Urinary bladder (tissue), 4 donors: ENCODE results near the gene COLEC12. TPM values are rescaled to one million over a fixed set of nuclear protein-coding genes. Genes with fewer than 3 reads are reported as not detected.

ENCODE experiments used
- DNase-seq: peaks from one replicate; pipeline ENCODE4 v3.0.0-alpha.2; 2015; ENCODE audit errors: extremely low spot score
- H3K27ac ChIP-seq: one replicate; pipeline ENCODE4 v1.5.1; 2013; ENCODE audit warnings: low read depth, mild to moderate bottlenecking, moderate library complexity
- H3K36me3 ChIP-seq: one replicate; pipeline ENCODE4 v1.6.1; 2013; ENCODE audit warnings: mild to moderate bottlenecking, moderate library complexity; ENCODE audit not compliant: insufficient read depth
- H3K4me1 ChIP-seq: one replicate; pipeline ENCODE4 v1.6.1; 2013; ENCODE audit warnings: mild to moderate bottlenecking, moderate library complexity; ENCODE audit not compliant: insufficient read depth
- H3K4me3 ChIP-seq: one replicate; pipeline ENCODE4 v1.5.1; 2013; ENCODE audit warnings: low read depth, low read length
- WGBS: extraction: QIAGEN DNeasy Blood & Tissue Kit; methylation state at CpG from one replicate; pipeline ENCODE4 v1.1.7; 2013; 5-methylcytosine and 5-hydroxymethylcytosine counted together
- polyA plus RNA-seq: library from polyadenylated mRNA; stranded (reverse); fragments of 200-250 nt; gene quantifications from one replicate; pipeline ENCODE4 v1.2.3, GENCODE V29; 2013
- total RNA-seq: library from RNA; depleted of rRNA; stranded (reverse); fragments of >200 nt; gene quantifications from one replicate; pipeline ENCODE4 v1.2.3, GENCODE V29; 2014
- donor health status: healthy with polysubstance abuse.
- donor health status: healthy.

COLEC12 gene
- total and polyA plus RNA-seq, 2 donors = 31.9 to 92.7 TPM

DNA sequence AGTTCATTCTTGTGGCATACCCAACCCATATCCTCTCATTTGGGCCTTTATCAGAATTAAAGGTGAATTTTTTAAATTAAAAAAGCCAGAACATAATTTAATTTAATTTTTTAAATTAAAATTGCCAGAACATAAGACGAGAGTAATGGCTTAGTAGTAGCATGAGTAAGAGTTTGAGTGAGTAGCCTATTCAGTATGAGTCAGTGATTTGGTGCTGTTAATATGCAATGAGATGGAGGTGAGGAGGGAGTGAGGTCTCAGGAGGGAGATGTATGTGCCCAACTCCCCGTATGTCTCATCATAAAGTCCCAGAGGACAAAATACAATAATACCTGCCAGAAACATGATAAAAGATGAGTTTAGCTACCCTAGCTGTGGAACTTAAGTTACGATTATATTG is 117.4 kb downstream of the COLEC12 start:
- H3K4me3 ChIP-seq = no peak overlapping the region
- 93% methylated on average over 3 of the region's 3 CpGs for WGBS
- no peaks in the 10 kb centered on the region for H3K4me1 ChIP-seq
- no peak for DNase-seq
- H3K36me3 ChIP-seq = no peaks in the 10 kb centered on the region
- no peak overlapping the region for H3K27ac ChIP-seq

DNA sequence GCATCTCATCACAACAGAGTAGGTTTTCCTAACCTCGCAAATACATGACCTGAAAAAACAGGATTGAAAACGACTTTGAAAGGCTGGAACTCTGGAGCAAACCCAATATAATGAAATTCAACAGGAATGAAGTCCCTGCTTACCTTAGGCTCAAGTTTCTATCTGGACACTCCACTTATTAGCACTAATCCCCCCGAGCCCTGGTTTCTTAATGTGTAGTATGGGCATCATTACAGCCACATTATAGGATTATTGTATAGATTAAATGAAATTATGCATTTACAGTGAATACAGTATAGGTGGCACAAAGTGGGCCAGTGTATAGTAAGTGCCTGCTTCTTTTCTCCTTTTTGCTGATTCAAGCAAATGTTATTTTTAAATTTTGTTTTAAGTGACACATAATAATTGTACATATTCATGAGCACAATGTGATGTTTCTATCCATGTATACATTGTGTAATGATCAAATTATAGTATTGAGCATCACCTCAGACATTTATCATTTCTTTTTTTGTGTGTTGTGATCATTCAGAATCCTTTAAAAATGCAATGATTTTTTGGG is 118.0 kb downstream of the COLEC12 start:
- no peak overlapping the region for H3K27ac ChIP-seq

DNA sequence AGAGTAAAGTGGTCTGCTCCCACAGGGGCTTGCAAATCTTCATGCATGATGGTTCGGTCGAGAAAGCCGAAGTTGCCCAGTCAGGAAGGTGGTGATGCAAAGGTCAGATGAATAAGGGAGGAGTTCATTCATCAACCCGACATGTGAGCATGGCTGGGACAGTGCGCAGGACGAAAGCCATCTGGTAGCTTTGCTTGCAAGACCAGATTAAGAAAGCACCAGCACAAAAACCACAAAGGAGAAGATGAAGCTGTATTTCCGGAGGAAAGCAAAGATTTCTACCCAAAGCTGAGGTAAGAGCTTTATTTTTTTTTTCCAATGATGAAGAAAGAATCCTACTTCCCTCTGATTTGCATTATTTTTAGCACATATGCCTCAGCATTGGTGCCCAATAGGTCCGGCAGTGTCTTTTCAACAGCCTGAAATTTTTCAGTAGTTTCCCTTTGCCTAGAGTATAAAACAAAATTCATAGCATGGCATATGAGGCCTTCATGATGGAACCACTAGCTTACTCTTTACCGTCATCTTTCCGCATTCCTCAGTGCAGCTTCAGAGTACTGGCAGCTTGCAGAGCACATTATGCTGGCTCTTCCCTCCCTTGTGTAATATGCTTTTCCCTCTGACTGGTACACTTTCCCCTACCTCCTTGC is 120.7 kb downstream of the COLEC12 start:
- 67% methylated on average over 10 of the region's 10 CpGs for WGBS
- no peak for DNase-seq
- Histone ChIP-seq H3K27ac (no peak overlapping the region), H3K36me3 (no peaks in the 10 kb centered on the region), H3K4me3 (no peak overlapping the region), H3K4me1 (no peaks in the 10 kb centered on the region)

More for the DNA sequence above, 118.0 kb downstream of the COLEC12 start:
- no peak overlapping the region for H3K4me3 ChIP-seq
- H3K36me3 ChIP-seq = no peaks in the 10 kb centered on the region
- no peak for DNase-seq
- 58% methylated on average over 3 of the region's 3 CpGs for WGBS
- H3K4me1 ChIP-seq = no peaks in the 10 kb centered on the region

DNA sequence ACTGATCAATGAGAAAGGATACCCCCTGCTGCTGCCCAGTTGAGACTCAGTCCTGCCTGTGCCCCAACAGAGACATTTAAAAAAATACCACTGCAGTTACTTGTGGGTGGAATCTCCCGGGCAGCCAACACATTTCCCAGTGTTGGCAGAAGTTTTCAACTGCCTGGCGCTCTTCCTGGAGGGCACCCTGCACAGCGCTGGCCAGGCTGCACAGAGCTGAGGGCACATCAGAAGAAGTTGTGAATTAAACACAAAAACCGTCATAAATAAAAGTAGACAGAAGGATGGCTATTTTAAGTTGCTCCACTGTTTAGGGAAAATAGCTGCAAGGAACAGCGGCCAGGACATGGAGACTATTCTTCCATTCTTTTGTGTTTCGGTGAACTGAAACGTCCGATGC is 122.4 kb downstream of the COLEC12 start:
- WGBS = 59% methylated on average over 8 of the region's 8 CpGs
- Histone ChIP-seq H3K27ac (no peak overlapping the region), H3K36me3 (no peaks in the 10 kb centered on the region), H3K4me3 (no peak overlapping the region), H3K4me1 (no peaks in the 10 kb centered on the region)
- DNase-seq = no peak

DNA sequence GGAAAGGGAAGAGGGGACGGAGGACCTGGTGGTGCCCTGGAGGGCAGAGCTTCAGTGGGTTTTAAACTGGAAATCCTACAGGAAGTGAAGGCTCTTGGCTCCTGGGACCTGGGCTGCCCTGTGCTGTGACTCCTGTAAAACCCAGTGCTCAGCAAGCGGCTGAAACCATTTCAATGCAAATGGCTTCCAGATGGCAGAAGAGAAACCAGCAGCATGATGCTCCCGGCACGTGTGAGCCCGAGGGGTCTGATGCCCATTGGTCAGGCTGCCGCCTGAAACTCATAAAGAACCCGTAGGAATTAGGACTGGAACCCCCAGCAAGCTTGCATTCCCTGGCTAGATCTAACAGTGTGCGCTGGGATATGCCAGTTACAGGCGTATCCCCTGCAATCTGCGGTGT is 123.4 kb downstream of the COLEC12 start:
- H3K27ac ChIP-seq = no peak overlapping the region
- H3K36me3 ChIP-seq = no peaks in the 10 kb centered on the region
- no peak for DNase-seq
- no peaks in the 10 kb centered on the region for H3K4me1 ChIP-seq
- no peak overlapping the region for H3K4me3 ChIP-seq
- 84% methylated on average over 10 of the region's 10 CpGs for WGBS

DNA sequence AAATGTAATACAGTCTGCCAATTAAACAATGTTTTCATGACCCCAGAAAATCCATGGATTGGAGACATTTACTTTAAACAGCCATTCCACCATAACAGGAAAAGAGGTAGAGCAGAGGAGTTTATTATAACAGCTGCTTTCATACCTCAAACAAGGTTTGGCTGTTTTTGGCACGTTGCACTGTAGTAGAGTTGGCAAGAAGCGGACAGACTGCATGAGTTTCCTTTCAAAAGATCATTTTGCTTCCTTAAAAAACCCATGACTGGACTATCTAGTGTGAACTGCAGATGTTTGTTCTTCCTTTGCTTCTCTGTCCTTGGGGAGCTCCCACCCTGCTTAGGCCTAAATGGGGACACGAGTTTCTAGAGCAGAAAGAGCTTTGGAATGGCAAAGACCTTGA is 124.2 kb downstream of the COLEC12 start:
- H3K4me3 ChIP-seq = no peak overlapping the region
- H3K4me1 ChIP-seq = no peaks in the 10 kb centered on the region
- H3K27ac ChIP-seq = no peak overlapping the region
- DNase-seq = no peak
- H3K36me3 ChIP-seq = no peaks in the 10 kb centered on the region
- WGBS = 21% methylated on average over 3 of the region's 3 CpGs

DNA sequence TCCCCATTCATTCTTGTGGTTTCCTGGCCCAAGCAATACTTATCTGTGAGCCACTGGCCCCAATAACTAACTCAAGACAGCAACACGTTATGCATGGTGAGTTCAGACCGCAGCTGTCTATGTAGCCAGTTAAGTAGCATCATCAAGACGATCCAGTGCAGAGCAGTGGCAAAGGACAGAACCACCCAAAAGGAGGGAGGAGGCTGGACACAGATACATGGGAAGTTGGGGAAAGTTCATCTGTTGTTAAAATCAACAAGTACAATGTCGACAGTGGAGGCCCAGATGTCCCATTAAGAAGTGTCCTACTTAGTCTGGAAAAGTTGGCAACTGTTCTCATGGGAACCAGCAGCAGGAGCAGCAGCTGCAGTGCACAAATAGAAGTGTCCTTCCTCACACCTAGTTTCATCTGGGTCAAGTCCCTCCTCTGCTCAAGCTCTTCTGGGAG is 125.8 kb downstream of the COLEC12 start:
- no peak overlapping the region for H3K27ac ChIP-seq
- 51% methylated on average over 4 of the region's 4 CpGs for WGBS
- no peak overlapping the region for H3K4me3 ChIP-seq
- no peaks in the 10 kb centered on the region for H3K4me1 ChIP-seq
- no peaks in the 10 kb centered on the region for H3K36me3 ChIP-seq
- no peak for DNase-seq

DNA sequence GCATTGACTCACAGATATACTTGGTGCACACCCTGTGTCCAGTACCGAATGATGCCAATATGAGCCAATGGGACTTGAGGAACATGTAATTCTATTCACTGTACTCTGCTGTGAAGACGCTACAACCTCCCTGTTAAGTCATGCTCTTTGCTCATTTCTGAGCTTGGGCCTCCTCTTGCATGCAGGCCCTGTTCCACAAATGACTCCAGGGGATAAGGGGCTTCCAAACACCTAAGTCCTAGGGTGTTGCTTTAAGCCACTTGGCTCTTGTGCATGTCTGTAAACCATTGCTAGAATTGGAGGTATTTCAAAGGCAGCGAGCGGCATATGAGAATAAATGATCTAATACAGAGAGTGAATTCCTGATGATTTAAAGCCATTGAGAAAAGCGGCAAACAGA is 126.7 kb downstream of the COLEC12 start:
- Histone ChIP-seq H3K4me1 (no peaks in the 10 kb centered on the region), H3K36me3 (no peaks in the 10 kb centered on the region), H3K27ac (no peak overlapping the region), H3K4me3 (no peak overlapping the region)
- 81% methylated on average over 5 of the region's 5 CpGs for WGBS
- no peak for DNase-seq

DNA sequence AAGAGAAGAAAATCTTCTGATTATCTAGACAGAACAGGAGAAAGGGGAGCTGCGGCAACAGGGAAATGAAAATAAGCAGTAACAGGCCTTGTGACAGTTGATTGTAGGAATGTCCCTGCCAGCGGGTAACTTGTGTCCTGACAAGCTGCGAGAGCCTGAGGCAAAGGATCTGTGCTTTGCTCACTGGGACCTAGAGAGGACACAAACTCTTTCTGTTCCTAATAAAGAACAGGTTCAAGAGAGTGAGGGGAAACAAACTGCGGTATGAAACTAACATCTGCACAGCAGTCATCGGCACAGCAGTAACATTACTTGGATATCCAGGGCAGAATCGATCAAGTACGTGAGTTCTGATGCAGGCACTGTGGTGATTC is 128.9 kb downstream of the COLEC12 start:
- Histone ChIP-seq H3K4me3 (no peak overlapping the region), H3K27ac (no peak overlapping the region), H3K4me1 (no peaks in the 10 kb centered on the region), H3K36me3 (no peaks in the 10 kb centered on the region)
- WGBS = 31% methylated on average over 7 of the region's 7 CpGs
- no peak for DNase-seq

DNA sequence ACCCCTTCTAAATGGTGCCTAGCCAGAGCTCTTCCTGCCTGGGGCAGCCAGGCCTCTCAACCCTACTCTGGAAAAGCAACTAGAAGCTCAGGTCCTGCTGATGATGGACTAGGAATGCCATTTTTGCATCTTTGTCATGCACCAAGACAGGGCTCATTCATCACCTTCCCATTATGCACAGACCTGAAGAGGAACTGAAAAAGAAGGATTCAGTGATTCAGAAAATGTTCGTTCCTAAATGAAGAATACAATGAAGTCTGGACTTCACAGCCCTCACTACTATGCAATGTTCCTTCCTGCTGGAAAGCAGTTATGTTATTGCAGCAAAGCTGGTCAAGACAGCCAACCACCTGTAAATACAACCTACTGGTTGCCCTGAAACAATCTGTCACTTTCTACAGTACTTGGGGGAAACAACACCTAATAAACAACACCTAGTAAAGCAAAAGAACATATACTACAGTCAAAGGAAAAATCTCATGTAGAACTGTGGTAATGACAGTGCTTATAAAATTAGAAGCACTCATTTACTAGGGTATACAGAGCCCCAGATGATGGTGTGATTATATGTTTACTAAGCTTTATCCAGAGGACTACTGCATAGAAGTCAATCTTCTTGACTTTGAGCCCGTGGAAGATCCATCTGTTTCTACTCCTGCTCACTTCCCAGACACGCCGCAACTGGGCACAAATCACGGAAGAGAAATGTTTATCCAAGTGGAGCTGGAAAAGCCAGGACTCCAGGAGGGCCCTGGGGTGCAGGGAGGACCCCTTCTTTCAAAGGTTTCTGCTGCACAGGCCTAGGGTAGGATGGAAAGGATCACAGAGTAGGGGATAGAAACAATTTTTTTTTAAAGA is 129.5 kb downstream of the COLEC12 start:
- H3K4me1 ChIP-seq = no peaks in the 10 kb centered on the region
- 33% methylated on average over 5 of the region's 5 CpGs for WGBS
- H3K27ac ChIP-seq = no peak overlapping the region

DNA sequence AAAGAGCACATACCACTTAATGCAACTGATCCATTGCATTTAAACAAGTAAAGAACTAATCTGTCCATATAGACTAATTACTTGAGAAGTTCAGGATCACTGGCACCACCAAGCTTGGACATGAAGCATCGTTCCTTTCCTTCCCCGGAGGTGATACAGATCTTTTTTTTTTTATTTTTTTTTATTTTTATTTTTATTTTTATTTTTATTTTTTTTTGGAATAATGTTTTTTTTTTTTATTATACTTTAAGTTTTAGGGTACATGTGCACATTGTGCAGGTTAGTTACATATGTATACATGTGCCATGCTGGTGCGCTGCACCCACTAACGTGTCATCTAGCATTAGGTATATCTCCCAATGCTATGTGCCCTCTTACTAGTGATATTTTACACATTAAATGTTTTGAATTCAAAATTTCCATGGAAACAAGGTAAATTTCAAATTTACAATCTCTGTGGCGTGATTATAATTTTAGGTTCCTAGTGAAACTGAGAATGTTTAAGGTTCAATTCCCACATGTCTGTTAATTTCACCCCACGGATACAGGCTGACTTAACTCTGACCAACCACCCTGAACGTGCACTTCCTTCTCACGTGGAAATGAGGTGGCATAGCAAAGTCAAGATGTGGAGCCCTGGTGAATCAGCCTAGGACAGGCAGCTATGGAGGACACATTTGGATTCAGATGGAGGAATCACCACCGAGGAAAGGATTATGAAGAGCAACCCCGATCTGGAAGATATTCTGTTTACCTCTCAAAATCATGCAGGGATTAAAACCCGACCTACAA is 131.1 kb downstream of the COLEC12 start:
- 82% methylated on average over 11 of the region's 11 CpGs for WGBS
- H3K4me1 ChIP-seq = no peaks in the 10 kb centered on the region
- no peak overlapping the region for H3K4me3 ChIP-seq
- no peak for DNase-seq
- H3K27ac ChIP-seq = no peak overlapping the region
- no peaks in the 10 kb centered on the region for H3K36me3 ChIP-seq

More for the DNA sequence above, 129.5 kb downstream of the COLEC12 start:
- DNase-seq = no peak
- H3K4me3 ChIP-seq = no peak overlapping the region
- no peaks in the 10 kb centered on the region for H3K36me3 ChIP-seq

DNA sequence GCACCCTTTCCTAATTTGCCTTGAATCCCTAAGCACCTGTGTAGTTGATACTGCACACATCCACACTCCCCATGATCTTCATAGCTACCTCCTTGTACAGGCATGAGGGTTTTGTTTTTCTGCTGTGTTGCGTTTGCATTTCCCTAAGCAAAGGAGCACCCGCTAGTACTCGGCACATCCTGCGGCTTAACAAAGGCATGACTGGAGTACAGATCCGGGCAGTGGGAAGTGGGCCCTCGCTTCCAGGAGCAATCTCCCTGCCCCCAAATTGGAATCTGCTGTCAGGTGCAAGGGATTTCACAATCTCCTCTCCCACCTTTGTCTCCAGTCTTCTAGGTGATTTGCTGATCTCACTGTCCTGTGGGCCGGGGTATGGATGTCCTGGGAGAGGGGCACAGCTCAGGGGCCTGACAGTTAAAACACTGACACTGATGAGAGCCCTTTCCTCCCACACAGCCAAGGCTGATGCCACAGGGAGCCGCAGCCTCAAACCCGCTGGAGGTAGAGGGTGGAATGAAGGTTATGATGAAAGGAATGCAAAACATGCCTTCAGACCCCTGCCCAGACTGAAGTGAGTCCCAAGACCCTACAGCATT is 133.9 kb downstream of the COLEC12 start:
- WGBS = 87% methylated on average over 9 of the region's 9 CpGs
- Histone ChIP-seq H3K36me3 (no peaks in the 10 kb centered on the region), H3K4me3 (no peak overlapping the region), H3K4me1 (no peaks in the 10 kb centered on the region), H3K27ac (no peak overlapping the region)
- no peak for DNase-seq

DNA sequence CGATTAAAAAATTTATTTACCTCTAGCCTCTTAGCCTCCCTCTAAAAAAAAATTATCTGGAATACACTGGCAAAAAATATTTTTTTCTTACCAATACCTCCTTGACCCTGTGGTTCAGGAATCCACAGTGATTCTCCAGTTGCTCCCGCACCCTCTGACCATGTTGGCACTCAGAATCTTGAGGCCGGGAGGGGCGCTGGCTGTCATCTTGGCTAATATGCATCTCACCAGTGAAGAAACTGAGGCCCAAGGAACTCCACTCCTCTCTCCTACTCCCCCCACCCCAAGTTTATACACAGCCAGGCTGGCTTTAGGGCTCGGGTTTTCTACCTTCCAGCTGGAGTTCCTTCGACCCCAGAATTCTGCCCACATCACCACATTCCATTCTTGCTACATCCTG is 134.8 kb downstream of the COLEC12 start:
- Histone ChIP-seq H3K27ac (no peak overlapping the region), H3K4me1 (no peaks in the 10 kb centered on the region), H3K4me3 (no peak overlapping the region), H3K36me3 (no peaks in the 10 kb centered on the region)
- WGBS = 87% methylated on average over 6 of the region's 6 CpGs
- no peak for DNase-seq
